ENCODE data around the gene CST3. TPM values are rescaled to one million over a fixed set of nuclear protein-coding genes. Genes with fewer than 3 reads are reported as not detected.
"Not testable (repeated sequence)": the region's sequence is repeated elsewhere in the genome, so short reads cannot be mapped to it uniquely, and the experiment has no call there.

CST3 gene
- total RNA-seq, 1 donor from 2014 or later: 292 TPM

- no peak for ATAC-seq
Measured at GRCh38 chr20:23661002-23661429, 23.3 kb upstream of the CST3 start.

GRCh38 chr20:23659989-23660837, 22.5 kb upstream of the CST3 start:
- peak; percentile 15 for ATAC-seq

GRCh38 chr20:23659610-23659988, 21.8 kb upstream of the CST3 start:
- not testable (repeated sequence) for ATAC-seq

- ATAC-seq: no peak
Measured at GRCh38 chr20:23658989-23659609, 21.3 kb upstream of the CST3 start.

- ATAC-seq: no peak
Measured at GRCh38 chr20:23658336-23658735, 20.6 kb upstream of the CST3 start.

- no peak for ATAC-seq
Measured at GRCh38 chr20:23657202-23657601, 19.4 kb upstream of the CST3 start.

GRCh38 chr20:23656372-23656771, 18.6 kb upstream of the CST3 start:
- ATAC-seq: no peak

- ATAC-seq: no peak
Measured at GRCh38 chr20:23655491-23656211, 17.9 kb upstream of the CST3 start.

- ATAC-seq: no peak
Measured at GRCh38 chr20:23654717-23655116, 17.0 kb upstream of the CST3 start.

GRCh38 chr20:23654000-23654399, 16.2 kb upstream of the CST3 start:
- peak; percentile 86 for ATAC-seq

- ATAC-seq: no peak
Measured at GRCh38 chr20:23653400-23653938, 15.7 kb upstream of the CST3 start.

GRCh38 chr20:23652926-23653325, 15.2 kb upstream of the CST3 start:
- no peak for ATAC-seq

GRCh38 chr20:23652371-23652770, 14.6 kb upstream of the CST3 start:
- no peak for ATAC-seq

GRCh38 chr20:23651117-23651516, 13.4 kb upstream of the CST3 start:
- ATAC-seq: no peak

- no peak for ATAC-seq
Measured at GRCh38 chr20:23649830-23650417, 12.2 kb upstream of the CST3 start.

GRCh38 chr20:23649242-23649641, 11.5 kb upstream of the CST3 start:
- ATAC-seq: no peak

GRCh38 chr20:23647346-23647745, 9.6 kb upstream of the CST3 start:
- no peak for ATAC-seq

- ATAC-seq: peak; percentile 70
Measured at GRCh38 chr20:23646106-23646873, 8.5 kb upstream of the CST3 start.

- no peak for ATAC-seq
Measured at GRCh38 chr20:23645575-23645974, 7.8 kb upstream of the CST3 start.

GRCh38 chr20:23644164-23644563, 6.4 kb upstream of the CST3 start:
- no peak for ATAC-seq

GRCh38 chr20:23643659-23644058, 5.9 kb upstream of the CST3 start:
- ATAC-seq: no peak

Data from esophagus mucosa (tissue), 1 donor.